IPS-20b (cell line): ENCODE data around the gene CBR1.
"Not testable (repeated sequence)": the region's sequence is repeated elsewhere in the genome, so short reads cannot be mapped to it uniquely, and the experiment has no call there.

Experiments used
- H3K27ac ChIP-seq: one replicate; pipeline ENCODE4 v1.5.1; 2013; ENCODE audit warnings: low read length
- H3K27me3 ChIP-seq: 2 replicates; pipeline ENCODE4 v1.6.1; 2013; ENCODE audit warnings: mild to moderate bottlenecking, low read length, inconsistent platforms; ENCODE audit not compliant: insufficient read depth
- H3K36me3 ChIP-seq: 2 replicates; pipeline ENCODE4 v1.6.1; 2013; ENCODE audit warnings: low read depth, mild to moderate bottlenecking, inconsistent platforms, low read length, moderate library complexity; ENCODE audit not compliant: insufficient read depth
- H3K4me1 ChIP-seq: 2 replicates; pipeline ENCODE4 v1.6.1; 2013; ENCODE audit warnings: mild to moderate bottlenecking, control low read depth, inconsistent platforms, low read length, moderate library complexity; ENCODE audit not compliant: insufficient read depth
- H3K4me3 ChIP-seq: 2 replicates; pipeline ENCODE4 v1.5.1; 2013; ENCODE audit warnings: mild to moderate bottlenecking, low read length, inconsistent platforms
- H3K9ac ChIP-seq: 2 replicates; pipeline ENCODE4 v1.6.1; 2013; ENCODE audit warnings: low read depth, mild to moderate bottlenecking, inconsistent platforms, low read length, moderate library complexity
- H3K9me3 ChIP-seq: 2 replicates; pipeline ENCODE4 v1.6.1; 2013; ENCODE audit warnings: mild to moderate bottlenecking, low read depth, low read length, inconsistent platforms; ENCODE audit not compliant: insufficient read depth

The CBR1 gene

DNA sequence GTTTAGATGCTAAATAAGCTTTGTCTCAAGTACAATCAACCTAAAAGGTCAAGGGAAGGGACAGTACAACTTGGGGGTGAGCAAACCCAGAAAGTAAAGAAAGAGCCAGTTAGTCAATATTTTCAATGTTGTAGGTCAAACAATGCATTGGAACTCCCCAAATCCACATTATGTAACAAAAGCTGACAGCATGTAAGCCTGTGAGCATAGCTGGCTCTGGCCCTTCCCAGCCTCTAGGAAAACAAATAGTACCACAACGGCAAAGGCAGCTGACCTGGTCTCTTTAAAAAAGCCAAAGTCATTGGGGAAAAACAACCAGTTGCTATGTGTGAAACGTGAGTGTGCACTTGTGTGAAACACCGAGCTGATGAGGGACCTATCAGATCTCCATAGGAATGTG, 3.4 kb downstream of the CBR1 start:
- H3K27me3 ChIP-seq: no peaks in the 10 kb centered on the region
- H3K4me1 ChIP-seq: peaks cover 10% of the 10 kb centered on the region; the same call in 1 of the 2 replicates
- no peak overlapping the region for H3K27ac ChIP-seq
- H3K36me3 ChIP-seq: peaks cover 31% of the 10 kb centered on the region
- H3K9me3 ChIP-seq: peaks cover 10% of the 10 kb centered on the region
- H3K4me3 ChIP-seq: no peak overlapping the region
- no peak overlapping the region for H3K9ac ChIP-seq

DNA sequence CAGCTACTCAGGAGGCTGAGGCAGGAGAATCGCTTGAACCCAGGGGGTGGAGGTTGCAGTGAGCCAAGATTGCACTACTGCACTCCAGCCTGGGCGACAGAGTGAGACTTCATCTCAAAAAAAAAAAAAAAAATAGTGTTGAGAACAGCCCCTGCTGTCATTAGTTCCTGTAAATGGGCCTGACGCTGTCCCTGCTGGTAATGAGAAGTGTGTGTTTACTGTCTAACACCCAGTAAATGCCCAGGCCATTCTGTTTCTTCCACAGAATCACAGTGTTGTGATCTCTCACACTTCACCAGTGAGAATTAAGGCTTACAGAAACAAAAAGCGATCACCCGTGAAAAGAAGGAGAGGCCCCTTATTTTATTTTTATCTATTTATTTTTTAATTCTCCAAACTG, 4.1 kb downstream of the CBR1 start:
- H3K4me3 ChIP-seq, H3K9ac ChIP-seq, H3K27ac ChIP-seq, H3K27me3 ChIP-seq, H3K9me3 ChIP-seq: not testable (repeated sequence)
- Histone ChIP-seq H3K36me3 (peaks cover 29% of the 10 kb centered on the region), H3K4me1 (peaks cover 10% of the 10 kb centered on the region; the same call in 1 of the 2 replicates)

DNA sequence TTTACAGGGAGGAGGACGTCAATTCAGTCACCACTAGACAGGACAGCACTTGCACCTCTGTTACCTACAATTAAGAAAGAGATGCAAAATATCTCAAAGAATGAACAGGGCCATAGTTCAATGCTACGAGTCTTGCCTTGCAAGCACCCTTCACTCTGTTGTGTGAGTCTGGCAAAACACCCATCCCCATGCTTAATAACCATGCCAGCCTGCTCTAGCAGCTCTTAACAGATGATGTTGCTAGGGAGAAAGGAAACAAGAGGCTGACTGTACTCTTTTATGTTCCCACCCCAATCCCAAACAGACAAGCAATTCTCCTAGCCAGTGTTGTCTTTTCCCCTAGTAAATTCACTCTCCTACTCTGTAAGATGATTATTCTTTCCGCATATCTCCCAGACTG, 5.3 kb downstream of the CBR1 start:
- H3K27ac ChIP-seq: no peak overlapping the region
- H3K27me3 ChIP-seq: no peaks in the 10 kb centered on the region
- peaks cover 28% of the 10 kb centered on the region for H3K36me3 ChIP-seq
- no peak overlapping the region for H3K9ac ChIP-seq
- H3K4me3 ChIP-seq: no peak overlapping the region
- no peaks in the 10 kb centered on the region for H3K9me3 ChIP-seq
- peaks cover 10% of the 10 kb centered on the region; the same call in 1 of the 2 replicates for H3K4me1 ChIP-seq

DNA sequence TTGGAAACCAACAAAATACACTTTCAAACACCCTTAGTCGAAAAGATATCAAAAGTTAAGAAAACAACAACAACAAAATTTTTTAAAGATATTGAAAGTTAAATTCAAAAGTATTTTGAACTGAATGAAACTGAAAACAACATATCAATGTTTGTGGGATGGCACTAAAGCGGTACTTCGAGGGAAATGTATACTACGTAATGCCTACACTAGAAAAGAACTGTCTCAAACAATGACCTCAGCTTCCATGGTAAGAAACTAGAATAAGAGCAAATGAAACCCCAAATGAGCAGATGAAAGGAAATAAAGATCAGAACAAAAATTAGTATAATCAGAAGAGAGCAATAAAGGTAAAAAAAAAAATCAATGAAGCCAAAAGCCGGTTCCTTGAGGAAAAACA, 6.1 kb downstream of the CBR1 start:
- peaks cover 27% of the 10 kb centered on the region for H3K36me3 ChIP-seq
- no peak overlapping the region for H3K4me3 ChIP-seq
- H3K4me1 ChIP-seq: peaks cover 6% of the 10 kb centered on the region; the same call in 1 of the 2 replicates
- no peaks in the 10 kb centered on the region for H3K27me3 ChIP-seq
- H3K9ac ChIP-seq: no peak overlapping the region
- H3K9me3 ChIP-seq: no peaks in the 10 kb centered on the region
- H3K27ac ChIP-seq: no peak overlapping the region

DNA sequence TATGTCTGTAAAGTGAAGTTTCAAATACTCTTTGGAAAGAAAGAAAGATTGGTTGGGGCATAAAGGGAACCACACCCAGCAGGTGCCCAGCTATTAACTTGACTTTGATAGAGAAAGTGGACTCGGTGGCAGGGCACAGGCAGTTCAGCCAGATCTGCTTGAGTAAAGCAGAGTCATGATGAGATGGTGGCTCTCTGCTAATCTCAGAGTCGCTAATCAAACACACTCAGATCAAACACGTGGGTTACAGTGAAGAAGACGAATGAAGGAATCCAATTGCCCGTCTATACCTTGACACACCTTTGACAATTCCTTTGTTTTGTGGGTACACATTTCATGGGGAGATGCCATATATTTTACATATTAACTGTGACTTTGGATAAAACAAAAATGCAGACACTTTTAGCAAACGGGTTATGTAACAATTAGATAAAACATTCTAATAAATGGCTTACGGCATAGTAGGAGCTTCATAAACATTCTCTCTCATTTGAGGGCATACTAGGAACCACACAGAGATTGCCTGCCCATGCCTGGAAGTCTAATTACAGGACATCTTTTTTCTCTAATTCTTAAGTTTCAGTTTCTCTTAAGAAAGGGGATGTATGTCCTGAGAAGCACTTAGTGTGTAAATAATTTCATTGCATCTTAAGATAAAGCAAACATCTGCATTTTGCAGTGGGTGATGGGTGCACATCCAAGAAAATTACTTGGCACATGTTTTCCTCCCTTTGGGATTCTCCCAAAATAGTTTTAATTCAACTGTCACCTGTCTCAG, 7.2 kb downstream of the CBR1 start:
- H3K27me3 ChIP-seq: no peaks in the 10 kb centered on the region
- H3K9ac ChIP-seq: no peak overlapping the region
- H3K27ac ChIP-seq: no peak overlapping the region
- H3K36me3 ChIP-seq: peaks cover 16% of the 10 kb centered on the region
- no peaks in the 10 kb centered on the region for H3K9me3 ChIP-seq
- H3K4me1 ChIP-seq: peaks cover 6% of the 10 kb centered on the region; the same call in 1 of the 2 replicates
- H3K4me3 ChIP-seq: no peak overlapping the region

DNA sequence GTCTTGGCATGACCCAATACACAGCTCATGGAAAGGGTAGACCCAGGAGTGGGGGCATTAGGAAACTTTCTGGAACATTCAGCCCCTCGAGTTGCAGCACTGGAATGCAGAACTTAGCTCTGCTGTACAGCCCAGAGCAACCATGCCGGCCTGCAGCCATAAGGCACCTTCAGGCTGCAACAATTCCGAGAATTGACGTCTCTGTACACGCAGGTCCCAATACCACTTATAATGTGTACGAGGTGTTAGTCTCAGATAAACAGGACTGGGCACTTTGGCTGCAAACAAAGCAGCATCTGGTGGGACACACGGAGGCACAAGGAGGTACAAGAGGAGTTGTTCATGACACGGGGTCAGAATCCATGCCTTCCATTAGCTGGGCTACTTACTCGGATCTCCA, 7.9 kb downstream of the CBR1 start:
- Histone ChIP-seq H3K4me3 (no peak overlapping the region), H3K27ac (no peak overlapping the region), H3K27me3 (no peaks in the 10 kb centered on the region), H3K4me1 (peaks cover 6% of the 10 kb centered on the region; the same call in 1 of the 2 replicates), H3K9ac (no peak overlapping the region), H3K9me3 (no peaks in the 10 kb centered on the region), H3K36me3 (peaks cover 9% of the 10 kb centered on the region)

DNA sequence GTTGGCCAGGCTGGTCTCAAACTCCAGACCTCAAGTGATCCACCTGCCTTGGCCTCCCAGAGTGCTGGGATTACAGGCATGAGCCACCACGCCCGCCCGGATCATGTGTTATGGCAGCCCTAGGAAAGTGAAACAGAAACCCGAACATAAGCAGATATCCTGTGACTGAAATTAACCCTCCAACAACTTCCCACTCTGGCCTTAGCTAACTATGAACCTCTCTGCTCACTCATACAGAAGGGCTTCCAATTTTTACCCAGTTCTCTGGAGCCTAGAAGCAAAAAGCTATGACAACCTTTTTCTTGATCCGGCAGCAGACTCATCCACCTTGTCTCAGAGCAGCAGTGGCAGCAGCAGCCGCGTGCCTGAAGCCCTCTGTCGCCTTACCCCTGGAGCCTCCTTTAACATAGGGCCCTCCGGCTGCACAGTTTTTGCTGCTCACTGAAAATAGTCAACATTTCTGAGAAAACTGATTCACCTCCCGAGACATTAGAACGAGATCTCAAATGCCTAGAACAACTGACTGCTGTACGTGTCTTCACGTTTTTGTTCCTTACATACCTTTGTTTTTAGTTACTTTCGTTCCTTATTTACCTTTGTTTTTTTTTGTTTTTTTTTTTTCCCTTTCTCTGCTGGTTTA, 9.3 kb downstream of the CBR1 start:
- no peaks in the 10 kb centered on the region for H3K36me3 ChIP-seq
- no peak overlapping the region for H3K4me3 ChIP-seq
- no peaks in the 10 kb centered on the region for H3K27me3 ChIP-seq
- H3K27ac ChIP-seq: no peak overlapping the region
- H3K9me3 ChIP-seq: no peaks in the 10 kb centered on the region
- no peak overlapping the region for H3K9ac ChIP-seq
- peaks cover 6% of the 10 kb centered on the region; the same call in 1 of the 2 replicates for H3K4me1 ChIP-seq

DNA sequence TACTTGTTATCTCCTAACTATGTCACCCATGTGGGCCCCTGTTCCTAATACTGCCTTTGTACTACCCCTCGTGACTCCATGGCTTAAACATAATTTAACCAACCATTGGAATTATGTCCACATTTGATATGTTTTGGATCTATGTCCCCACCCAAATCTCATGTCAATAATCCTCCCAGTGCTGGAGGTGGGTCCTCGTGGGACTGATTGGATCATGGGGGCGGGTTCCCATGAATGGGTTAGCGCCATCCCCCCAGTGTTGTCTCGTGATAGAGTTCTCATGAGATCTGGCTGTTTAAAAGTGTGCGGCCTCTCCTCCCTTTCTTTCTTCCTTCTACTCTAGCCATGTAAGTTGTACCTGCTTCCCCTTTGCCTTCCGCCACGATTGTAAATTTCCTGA, 9.8 kb downstream of the CBR1 start:
- Histone ChIP-seq H3K9ac (no peak overlapping the region), H3K36me3 (no peaks in the 10 kb centered on the region), H3K9me3 (no peaks in the 10 kb centered on the region), H3K27ac (no peak overlapping the region), H3K4me1 (peaks cover 6% of the 10 kb centered on the region; the same call in 1 of the 2 replicates), H3K27me3 (no peaks in the 10 kb centered on the region), H3K4me3 (no peak overlapping the region)

DNA sequence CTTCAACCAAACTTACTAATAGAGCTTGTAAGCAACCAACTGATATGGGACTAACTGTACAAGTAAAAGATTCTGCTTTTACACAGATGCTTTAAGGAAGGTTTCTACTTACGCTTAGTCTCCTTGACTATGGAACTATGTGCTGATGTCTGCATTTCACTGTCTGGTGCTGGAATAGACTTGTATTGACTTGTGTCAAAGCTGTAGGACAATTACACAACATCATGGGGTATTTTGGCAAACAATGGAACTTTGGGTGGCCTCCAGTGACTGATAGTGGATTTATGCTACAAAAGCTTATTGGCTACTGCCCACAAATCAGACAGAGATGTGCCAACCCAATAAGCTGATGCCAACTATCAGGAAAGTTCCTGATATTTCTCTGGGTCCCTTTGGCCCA, 10.6 kb downstream of the CBR1 start:
- no peak overlapping the region for H3K4me3 ChIP-seq
- H3K27ac ChIP-seq: no peak overlapping the region
- H3K27me3 ChIP-seq: no peaks in the 10 kb centered on the region
- H3K4me1 ChIP-seq: no peaks in the 10 kb centered on the region; the same call in 1 of the 2 replicates
- H3K36me3 ChIP-seq: no peaks in the 10 kb centered on the region
- no peak overlapping the region for H3K9ac ChIP-seq
- no peaks in the 10 kb centered on the region for H3K9me3 ChIP-seq

DNA sequence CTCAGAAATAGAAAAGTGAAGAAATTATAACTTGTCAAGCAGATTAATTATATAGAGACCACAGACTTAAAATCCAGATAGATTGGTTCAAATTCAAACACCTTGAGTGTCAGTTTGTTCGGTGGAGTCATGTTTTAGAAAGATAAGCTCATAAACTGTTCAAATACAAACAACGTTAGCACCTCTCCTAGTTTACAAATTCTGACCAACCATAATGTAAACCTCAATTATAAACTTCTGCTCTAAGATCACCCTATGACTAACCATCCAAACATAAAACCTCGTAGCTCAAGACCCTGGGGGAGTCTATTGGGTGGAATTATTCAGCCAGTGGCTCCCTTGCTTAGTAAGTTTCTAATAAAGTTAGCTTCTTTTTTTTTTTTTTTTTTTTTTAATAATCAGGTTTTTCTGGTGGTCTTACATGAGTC, 12.4 kb downstream of the CBR1 start:
- Histone ChIP-seq H3K4me3 (no peak overlapping the region), H3K9ac (no peak overlapping the region), H3K9me3 (no peaks in the 10 kb centered on the region), H3K27ac (no peak overlapping the region), H3K4me1 (no peaks in the 10 kb centered on the region), H3K36me3 (no peaks in the 10 kb centered on the region), H3K27me3 (no peaks in the 10 kb centered on the region)

DNA sequence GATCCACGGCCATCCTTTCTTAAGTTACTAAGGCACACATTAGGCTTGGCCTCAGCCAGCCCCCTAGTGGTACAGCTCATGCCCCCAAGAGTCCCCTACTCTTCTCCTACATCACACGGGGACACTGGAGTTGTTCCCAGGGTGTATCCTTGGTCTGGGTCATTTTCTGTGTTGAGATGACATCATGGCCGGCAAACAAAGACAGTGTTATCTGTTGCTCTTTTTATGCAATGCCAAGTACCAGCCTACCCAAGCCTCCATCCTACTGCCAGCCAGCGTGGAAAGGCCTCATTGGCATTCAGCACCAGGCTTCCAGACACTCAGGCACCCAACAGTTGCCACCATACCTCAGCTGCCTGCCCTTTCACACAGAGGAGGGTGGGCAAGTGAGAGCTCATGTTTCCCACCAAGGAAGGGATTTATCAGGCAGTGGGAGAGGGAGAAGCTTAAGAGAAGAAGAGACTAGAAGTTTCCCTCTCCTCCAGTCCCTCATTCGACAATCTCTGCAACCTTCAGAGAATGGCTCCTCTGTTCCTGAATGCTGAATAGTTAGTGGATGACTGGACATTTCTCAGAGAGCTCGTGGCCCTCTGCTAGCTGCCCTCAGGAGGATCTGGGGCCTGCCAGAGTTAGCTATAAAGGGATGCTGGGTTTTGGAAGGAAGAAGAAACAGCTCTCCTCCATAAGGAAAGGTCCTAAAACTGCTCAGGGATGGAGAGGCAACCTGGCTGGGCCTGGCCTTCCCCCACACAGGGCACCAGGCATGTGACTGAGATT, 17.7 kb downstream of the CBR1 start:
- Histone ChIP-seq H3K4me3 (no peak overlapping the region), H3K9me3 (no peaks in the 10 kb centered on the region), H3K27me3 (no peaks in the 10 kb centered on the region), H3K36me3 (no peaks in the 10 kb centered on the region), H3K9ac (no peak overlapping the region), H3K27ac (no peak overlapping the region), H3K4me1 (peaks cover 4% of the 10 kb centered on the region; the same call in 1 of the 2 replicates)
